Measurements from ENCODE around the gene PRMT3. TPM values are rescaled to one million over a fixed set of nuclear protein-coding genes. Genes with fewer than 3 reads are reported as not detected.

Gene PRMT3
- total and polyA plus RNA-seq, 2 of the 4 experiments (the other 2 are of a cell fraction): 8.8 to 11.3 TPM

DNA sequence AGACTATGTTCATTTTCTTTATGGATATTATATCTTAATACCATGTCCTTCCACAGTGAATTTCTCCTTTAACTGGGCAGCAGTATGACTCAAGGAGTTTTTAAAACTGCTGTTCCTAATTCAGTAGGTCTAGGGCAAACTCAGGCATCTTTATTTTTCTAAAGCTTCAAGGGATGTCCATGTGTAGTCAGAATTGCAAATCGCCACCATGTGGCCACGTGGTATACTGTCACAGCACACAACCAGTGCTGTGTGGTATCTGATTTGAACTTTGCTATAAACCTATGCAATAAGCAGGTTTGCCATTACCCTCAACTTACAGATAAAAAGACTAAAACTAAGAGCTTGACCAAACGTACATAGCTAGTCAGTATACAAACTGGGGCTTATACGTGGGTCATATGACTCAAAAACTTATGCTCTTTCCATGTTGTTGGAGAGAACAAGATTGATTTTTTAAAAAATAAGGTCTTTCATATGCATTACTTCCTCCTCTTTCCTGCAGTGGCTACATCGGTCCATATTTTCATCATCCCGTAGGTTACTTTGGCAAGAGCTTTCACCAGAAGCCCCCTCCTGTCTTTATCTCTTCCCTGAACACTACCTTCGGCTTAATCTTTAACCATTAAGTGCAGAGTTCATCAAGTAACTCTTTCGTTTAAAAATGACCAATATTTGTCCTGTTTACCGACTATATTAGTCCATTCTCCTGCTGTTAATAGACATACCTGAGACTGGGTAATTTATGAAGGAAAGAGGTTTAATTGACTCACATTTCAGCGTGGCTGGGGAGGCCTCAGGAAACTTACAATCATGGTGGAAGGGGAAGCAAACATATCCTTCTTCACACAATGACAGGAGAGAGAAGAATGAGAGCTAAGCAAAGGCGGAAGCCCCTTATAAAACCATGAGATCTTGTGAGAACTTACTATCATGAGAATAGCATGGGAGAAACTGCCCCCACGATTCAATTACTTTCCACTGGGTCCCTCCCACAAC, 32.0 kb upstream of the PRMT3 start:
- Histone ChIP-seq H2BK120ac (ENCODE audit: low read depth, low read length) (no peak overlapping the region), H4K8ac (ENCODE audit: low read depth in 2 of 2, low read length in 2 of 2) (no peak overlapping the region), H3K9me1 (ENCODE audit: insufficient read depth, low read length) (no peaks in the 10 kb centered on the region), H3K9ac (ENCODE audit: low read depth, low read length) (no peak overlapping the region), H2AK9ac (replicated peaks; ENCODE audit: low read depth, low read length, poor library complexity) (no peak overlapping the region), H2BK5ac (ENCODE audit: low read depth, low read length, poor library complexity, severe bottlenecking) (no peak overlapping the region), H3K36me3 (ENCODE audit: control insufficient read depth, insufficient read depth, low read length) (no peaks in the 10 kb centered on the region), H4K5ac (ENCODE audit: low read depth, low read length) (no peak overlapping the region), H3K14ac (replicated peaks; ENCODE audit: low read depth, low read length) (no peak overlapping the region), H3K27me3 (ENCODE audit: control insufficient read depth, insufficient read depth, low read length) (peaks cover 15% of the 10 kb centered on the region), H2BK15ac (ENCODE audit: low read depth, low read length) (no peak overlapping the region), H2AK5ac (ENCODE audit: low read depth, low read length) (no peak overlapping the region), H3K4me2 (ENCODE audit: low read depth, low read length) (no peak overlapping the region), H3K27ac (ENCODE audit: insufficient read depth, low read length) (no peak overlapping the region), H3K23ac (ENCODE audit: low read depth, low read length) (no peak overlapping the region), H3K4me1 (ENCODE audit: control insufficient read depth, insufficient read depth, low read length) (peaks cover 2% of the 10 kb centered on the region; the same call in 1 of the 2 replicates), H3K56ac (ENCODE audit: extremely low read depth, insufficient read depth, low read length) (no peak overlapping the region; the same call in 1 of the 2 replicates), H3K18ac (ENCODE audit: low read depth, low read length) (no peak overlapping the region), H4K20me1 (ENCODE audit: insufficient read depth, low read length) (no peaks in the 10 kb centered on the region), H2BK20ac (ENCODE audit: low read depth, low read length) (no peak overlapping the region), H3K4me3 (ENCODE audit: insufficient read depth, low read depth, low read length) (no peak overlapping the region), H3K9me3 (ENCODE audit: control insufficient read depth, insufficient read depth, low read length) (no peaks in the 10 kb centered on the region), H3K79me1 (ENCODE audit: low read depth in 1 of 2, low read length in 2 of 2) (no peaks in the 10 kb centered on the region), H2AFZ (replicated peaks; ENCODE audit: low read length, poor library complexity) (no peak overlapping the region), H4K91ac (ENCODE audit: insufficient read depth, low read depth, low read length) (no peak overlapping the region), H3K4ac (ENCODE audit: low read depth, low read length) (no peak overlapping the region)
- DNase-seq (peak; percentile 58), ATAC-seq (ENCODE audit: low read depth) (peak; percentile 92)
- CTCF ChIA-PET: interaction anchor here (0.5 to 4.7 kb wide), 8 partner anchors 9 to 1293 kb away, joined by 3 to 21 read pairs (median 3); partner anchors contain the start of gene HTATIP2
- in situ Hi-C loops (cut with MboI; ENCODE audit: low sequenced_read_pairs) (loop anchor here (25.0 kb wide), 1 partner anchor 418 kb away; no protein-coding TSS in a partner anchor), dilution Hi-C loops (cut with HindIII; ENCODE audit: low sequenced_read_pairs, unreplicated experiment) (no loop called here), intact Hi-C loops (cut with micrococcal nuclease) (loop anchor here (1.0 to 2.0 kb wide), 5 partner anchors 227 to 799 kb away; no protein-coding TSS in a partner anchor)
- TF ChIP-seq, protein P1, sequence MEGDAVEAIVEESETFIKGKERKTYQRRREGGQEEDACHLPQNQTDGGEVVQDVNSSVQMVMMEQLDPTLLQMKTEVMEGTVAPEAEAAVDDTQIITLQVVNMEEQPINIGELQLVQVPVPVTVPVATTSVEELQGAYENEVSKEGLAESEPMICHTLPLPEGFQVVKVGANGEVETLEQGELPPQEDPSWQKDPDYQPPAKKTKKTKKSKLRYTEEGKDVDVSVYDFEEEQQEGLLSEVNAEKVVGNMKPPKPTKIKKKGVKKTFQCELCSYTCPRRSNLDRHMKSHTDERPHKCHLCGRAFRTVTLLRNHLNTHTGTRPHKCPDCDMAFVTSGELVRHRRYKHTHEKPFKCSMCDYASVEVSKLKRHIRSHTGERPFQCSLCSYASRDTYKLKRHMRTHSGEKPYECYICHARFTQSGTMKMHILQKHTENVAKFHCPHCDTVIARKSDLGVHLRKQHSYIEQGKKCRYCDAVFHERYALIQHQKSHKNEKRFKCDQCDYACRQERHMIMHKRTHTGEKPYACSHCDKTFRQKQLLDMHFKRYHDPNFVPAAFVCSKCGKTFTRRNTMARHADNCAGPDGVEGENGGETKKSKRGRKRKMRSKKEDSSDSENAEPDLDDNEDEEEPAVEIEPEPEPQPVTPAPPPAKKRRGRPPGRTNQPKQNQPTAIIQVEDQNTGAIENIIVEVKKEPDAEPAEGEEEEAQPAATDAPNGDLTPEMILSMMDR (conservative IDR thresholded peaks at IDR 0.05; ENCODE audit: low read depth, low read length): peak; percentile 62
- TF ChIP-seq RCOR1 (IDR thresholded peaks at IDR 0.05; ENCODE audit: insufficient replicate concordance, low read length) (no peak), NFE2L2 (IDR thresholded peaks at IDR 0.05; ENCODE audit: low read depth, low read length) (no peak), MAZ (IDR thresholded peaks at IDR 0.05; ENCODE audit: borderline replicate concordance, low read depth, low read length) (no peak), MXI1 (IDR thresholded peaks at IDR 0.05; ENCODE audit: borderline replicate concordance, low read depth, low read length) (peak; percentile 22; the same call in 1 of the 2 replicates), SMC3 (IDR thresholded peaks at IDR 0.05; ENCODE audit: low read depth, low read length) (peak; percentile 46), POLR2A (IDR thresholded peaks at IDR 0.05; ENCODE audit: low read depth, low read length) (no peak), RAD21 (IDR thresholded peaks at IDR 0.05; ENCODE audit: low read length) (peak; percentile 36; the same call in 1 of the 2 replicates), CEBPB (IDR thresholded peaks at IDR 0.05; ENCODE audit: low read depth, low read length) (no peak), BHLHE40 (IDR thresholded peaks at IDR 0.05; ENCODE audit: low read depth, low read length) (no peak), CHD1 (IDR thresholded peaks at IDR 0.05; ENCODE audit: low read depth, low read length) (no peak)
- TF ChIP-seq, protein P2, sequence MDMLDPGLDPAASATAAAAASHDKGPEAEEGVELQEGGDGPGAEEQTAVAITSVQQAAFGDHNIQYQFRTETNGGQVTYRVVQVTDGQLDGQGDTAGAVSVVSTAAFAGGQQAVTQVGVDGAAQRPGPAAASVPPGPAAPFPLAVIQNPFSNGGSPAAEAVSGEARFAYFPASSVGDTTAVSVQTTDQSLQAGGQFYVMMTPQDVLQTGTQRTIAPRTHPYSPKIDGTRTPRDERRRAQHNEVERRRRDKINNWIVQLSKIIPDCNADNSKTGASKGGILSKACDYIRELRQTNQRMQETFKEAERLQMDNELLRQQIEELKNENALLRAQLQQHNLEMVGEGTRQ (IDR thresholded peaks at IDR 0.05; ENCODE audit: low read depth, low read length): peak; percentile 10; the same call in 1 of the 2 replicates
- WGBS, 2 experiments (ENCODE audit: extremely low coverage in 2 of 2, insufficient read length in 1 of 2): 100% methylated on average over 1 of the region's 12 CpGs; no CpG with 5 or more reads in 1 of the 2 experiments
- BruUV-seq (replicated peaks): no TSS peak
- POLR2A ChIA-PET (ENCODE audit: unreplicated experiment): no interaction called here
